NT2/D1 (cell line): ENCODE measurements around the gene TBC1D22A.

Experiments
- DNase-seq: peaks from one replicate; pipeline ENCODE4 v3.0.0-alpha.2; 2011; ENCODE audit warnings: low read depth, low spot score
- H3K27me3 ChIP-seq: 2 replicates; pipeline ENCODE4 v1.6.0; 2011; ENCODE audit warnings: mild to moderate bottlenecking; ENCODE audit not compliant: insufficient read length, insufficient read depth
- H3K36me3 ChIP-seq: 2 replicates; pipeline ENCODE4 v1.6.1; 2011; ENCODE audit warnings: mild to moderate bottlenecking, low read length, mixed read lengths; ENCODE audit not compliant: insufficient read depth, insufficient read length
- H3K4me1 ChIP-seq: 2 replicates; pipeline ENCODE4 v1.5.1; 2011; ENCODE audit not compliant: insufficient read depth, insufficient read length
- H3K4me3 ChIP-seq: 2 replicates; pipeline ENCODE4 v1.5.1; 2011; ENCODE audit warnings: low read depth; ENCODE audit not compliant: insufficient read length
- H3K9ac ChIP-seq: 2 replicates; pipeline ENCODE4 v1.6.0; 2011; ENCODE audit warnings: low read depth; ENCODE audit not compliant: insufficient read length
- H3K9me3 ChIP-seq: 2 replicates; pipeline ENCODE4 v1.5.1; 2011; ENCODE audit warnings: mild to moderate bottlenecking, low read length; ENCODE audit not compliant: insufficient read depth
- SUZ12 ChIP-seq: IDR thresholded peaks from 2 replicates; pipeline ENCODE4 v1.6.1; 2011; ENCODE audit not compliant: insufficient read length, insufficient read depth; ENCODE audit errors: extremely low read depth
- YY1 ChIP-seq: IDR thresholded peaks from 2 replicates; pipeline ENCODE4 v1.6.1; 2011; ENCODE audit not compliant: insufficient read length, insufficient read depth
- ZNF274 ChIP-seq: IDR thresholded peaks from 2 replicates; pipeline ENCODE4 v1.6.1; 2011; ENCODE audit warnings: mild to moderate bottlenecking, low read depth, low read length

Gene TBC1D22A

DNA sequence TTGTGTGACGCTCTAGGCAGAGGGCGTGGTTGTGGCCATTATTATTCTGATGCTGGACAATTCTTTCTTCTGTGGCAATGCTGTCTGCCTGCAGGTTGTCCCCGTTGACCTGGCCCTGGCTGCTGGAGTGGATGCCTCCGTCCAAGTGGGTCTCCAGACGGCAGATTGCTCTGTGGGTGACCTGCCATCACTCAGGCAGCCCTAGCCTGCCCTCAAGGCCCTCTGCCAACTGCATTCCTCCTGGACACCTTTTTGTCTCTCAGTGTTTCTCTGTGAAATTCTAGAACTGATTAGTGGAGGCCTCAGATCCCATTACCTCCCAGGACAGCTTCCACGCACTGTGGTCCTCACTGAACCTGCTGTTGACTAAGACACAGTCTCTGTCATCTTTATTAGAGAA is 86.7 kb downstream of the TBC1D22A start:
- no peak overlapping the region for H3K4me3 ChIP-seq
- DNase-seq, result no peak
- no peaks in the 10 kb centered on the region for H3K9me3 ChIP-seq
- H3K9ac ChIP-seq, result no peak overlapping the region
- TF ChIP-seq YY1, result no peak
- no peak for TF ChIP-seq ZNF274
- no peak for TF ChIP-seq SUZ12
- H3K27me3 ChIP-seq, result no peaks in the 10 kb centered on the region
- peaks cover 22% of the 10 kb centered on the region for H3K36me3 ChIP-seq
- no peaks in the 10 kb centered on the region for H3K4me1 ChIP-seq

DNA sequence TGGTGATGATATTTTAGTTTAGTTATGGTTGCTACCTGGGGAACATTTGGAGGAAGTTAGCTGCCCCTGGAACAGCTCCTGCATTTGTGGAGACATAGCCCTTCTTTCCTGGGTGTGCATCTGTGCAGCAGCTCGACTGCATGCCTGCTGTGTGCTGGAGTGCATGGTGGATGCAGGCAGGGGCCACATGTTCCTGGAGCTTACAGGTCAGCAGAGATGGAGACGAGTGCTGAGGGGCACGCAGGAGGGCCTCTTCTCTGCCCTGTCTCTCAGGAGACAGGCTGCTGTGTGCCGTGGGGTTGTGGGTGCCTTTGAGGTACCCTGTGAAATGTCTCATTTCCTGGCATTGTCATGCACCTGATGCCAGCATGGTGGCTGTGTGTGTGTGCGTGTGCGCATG is 87.5 kb downstream of the TBC1D22A start:
- DNase-seq, result no peak
- no peak overlapping the region for H3K9ac ChIP-seq
- no peaks in the 10 kb centered on the region for H3K4me1 ChIP-seq
- TF ChIP-seq ZNF274 (no peak), YY1 (no peak), SUZ12 (no peak)
- peaks cover 22% of the 10 kb centered on the region for H3K36me3 ChIP-seq
- H3K27me3 ChIP-seq, result no peaks in the 10 kb centered on the region
- no peaks in the 10 kb centered on the region for H3K9me3 ChIP-seq
- H3K4me3 ChIP-seq, result no peak overlapping the region

DNA sequence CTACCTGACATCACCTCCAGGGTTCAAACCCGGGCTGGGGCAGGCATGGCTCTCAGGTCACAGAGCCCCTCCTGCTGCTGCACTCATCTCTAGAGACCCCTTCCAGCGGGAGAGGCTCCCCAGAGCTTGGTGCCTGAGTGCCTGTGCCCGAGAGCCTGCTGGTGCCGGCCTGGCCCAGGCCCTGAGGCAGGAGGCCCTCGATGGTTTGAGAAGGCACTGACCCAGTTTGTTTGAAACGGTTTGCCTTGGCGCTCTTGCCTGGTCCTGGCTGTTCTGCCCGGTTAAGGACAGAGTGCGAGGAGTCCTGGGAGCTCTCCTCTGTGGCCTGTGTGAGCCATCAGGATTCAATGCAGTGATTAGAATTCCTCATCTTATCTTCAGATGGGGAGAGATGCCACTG is 88.9 kb downstream of the TBC1D22A start:
- Histone ChIP-seq H3K36me3 (peaks cover 22% of the 10 kb centered on the region), H3K27me3 (no peaks in the 10 kb centered on the region), H3K4me1 (no peaks in the 10 kb centered on the region), H3K9ac (no peak overlapping the region), H3K9me3 (no peaks in the 10 kb centered on the region), H3K4me3 (no peak overlapping the region)
- TF ChIP-seq SUZ12 (no peak), ZNF274 (no peak), YY1 (no peak)
- DNase-seq, result no peak

- TF ChIP-seq YY1 (no peak), ZNF274 (no peak), SUZ12 (no peak)
- Histone ChIP-seq H3K4me3 (no peak overlapping the region), H3K27me3 (no peaks in the 10 kb centered on the region)
Observed at GRCh38 chr22:46851941-46852340, 89.5 kb downstream of the TBC1D22A start.

DNA sequence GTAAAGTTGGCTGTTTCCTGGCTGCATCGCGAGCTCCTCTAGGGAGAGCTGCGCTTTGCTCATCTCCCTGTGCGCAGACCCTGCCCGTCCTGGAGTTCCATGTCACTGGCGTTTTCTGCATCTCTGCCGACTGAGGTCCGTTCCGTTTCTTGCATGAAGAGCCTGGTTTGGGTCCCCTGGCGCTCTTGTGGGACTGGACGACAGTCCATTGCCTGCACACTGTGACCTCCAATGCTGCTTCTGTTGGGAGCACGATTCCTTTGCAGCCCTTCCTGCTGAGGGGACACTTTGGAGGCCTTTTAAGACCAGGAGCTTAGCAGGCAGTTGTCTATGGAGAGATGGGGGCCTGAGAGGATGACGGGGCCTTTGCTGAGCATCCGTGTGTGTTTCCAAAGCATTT is 90.3 kb downstream of the TBC1D22A start:
- Histone ChIP-seq H3K9me3 (no peaks in the 10 kb centered on the region), H3K36me3 (peaks cover 16% of the 10 kb centered on the region), H3K27me3 (no peaks in the 10 kb centered on the region), H3K4me3 (no peak overlapping the region), H3K4me1 (no peaks in the 10 kb centered on the region), H3K9ac (no peak overlapping the region)
- DNase-seq, result no peak
- TF ChIP-seq ZNF274 (no peak), YY1 (no peak), SUZ12 (no peak)

More at GRCh38 chr22:46851941-46852340, 89.5 kb downstream of the TBC1D22A start:
- no peak overlapping the region for H3K9ac ChIP-seq
- no peaks in the 10 kb centered on the region for H3K9me3 ChIP-seq
- no peaks in the 10 kb centered on the region for H3K4me1 ChIP-seq
- H3K36me3 ChIP-seq, result peaks cover 21% of the 10 kb centered on the region
- DNase-seq, result no peak

DNA sequence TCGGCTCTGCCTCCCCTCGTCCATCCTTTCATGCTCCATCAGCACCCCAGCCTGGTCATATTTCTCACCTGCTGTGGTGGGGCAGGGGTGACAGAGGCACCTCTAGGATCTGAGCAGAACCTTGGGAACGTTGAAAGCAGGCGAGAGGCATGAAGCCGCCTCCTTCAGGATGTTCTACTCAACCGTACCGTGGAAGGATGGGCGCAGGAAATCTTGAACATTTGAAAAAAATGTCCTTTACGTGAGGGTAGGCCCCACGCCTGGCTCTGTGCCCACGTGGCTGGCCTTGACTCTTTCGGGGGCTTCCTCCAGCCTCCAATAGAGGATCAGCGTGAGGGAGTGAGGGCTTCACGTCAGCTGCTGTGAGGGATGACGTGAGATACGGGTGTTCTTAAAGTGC is 90.7 kb downstream of the TBC1D22A start:
- peaks cover 16% of the 10 kb centered on the region for H3K36me3 ChIP-seq

GRCh38 chr22:46854125-46854870 is 91.8 kb downstream of the TBC1D22A start:
- Histone ChIP-seq H3K36me3 (peaks cover 16% of the 10 kb centered on the region), H3K4me3 (no peak overlapping the region), H3K27me3 (no peaks in the 10 kb centered on the region), H3K9ac (no peak overlapping the region), H3K9me3 (no peaks in the 10 kb centered on the region), H3K4me1 (no peaks in the 10 kb centered on the region)
- DNase-seq, result no peak
- TF ChIP-seq ZNF274 (no peak), SUZ12 (no peak), YY1 (no peak)

More for the DNA sequence above, 90.7 kb downstream of the TBC1D22A start:
- no peak for TF ChIP-seq SUZ12
- no peak for TF ChIP-seq YY1
- no peak for TF ChIP-seq ZNF274
- Histone ChIP-seq H3K27me3 (no peaks in the 10 kb centered on the region), H3K4me3 (no peak overlapping the region), H3K9ac (no peak overlapping the region), H3K9me3 (no peaks in the 10 kb centered on the region), H3K4me1 (no peaks in the 10 kb centered on the region)
- no peak for DNase-seq
